GM12801 (cell line): ENCODE results near the gene WEE2.

ENCODE experiments used
- TF ChIP-seq, protein P1 (sequence below): IDR thresholded peaks from one replicate; pipeline ENCODE4 v1.5.1; 2011; ENCODE audit warnings: control low read depth; ENCODE audit not compliant: insufficient read length; ENCODE audit errors: extremely low read depth

Gene WEE2

DNA sequence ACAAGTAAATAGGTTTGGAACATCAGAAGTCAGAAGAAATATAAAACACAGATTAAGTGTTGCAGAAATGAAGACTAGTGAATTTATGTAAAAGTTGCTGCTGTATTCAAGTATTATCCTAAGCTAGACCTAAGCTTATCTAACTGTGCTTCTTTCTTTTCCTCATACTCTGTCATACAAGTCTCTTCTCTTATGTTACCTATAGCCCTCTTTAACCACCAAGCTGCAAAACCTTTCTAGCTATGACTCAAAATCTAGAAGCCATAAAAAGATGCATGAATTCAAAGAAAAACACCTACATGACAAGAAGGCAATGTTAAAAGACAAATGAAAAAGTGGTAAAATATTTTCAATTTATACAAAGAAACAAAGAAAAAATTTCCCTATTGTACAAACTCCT, 29.1 kb upstream of the WEE2 start:
- TF ChIP-seq, protein P1, sequence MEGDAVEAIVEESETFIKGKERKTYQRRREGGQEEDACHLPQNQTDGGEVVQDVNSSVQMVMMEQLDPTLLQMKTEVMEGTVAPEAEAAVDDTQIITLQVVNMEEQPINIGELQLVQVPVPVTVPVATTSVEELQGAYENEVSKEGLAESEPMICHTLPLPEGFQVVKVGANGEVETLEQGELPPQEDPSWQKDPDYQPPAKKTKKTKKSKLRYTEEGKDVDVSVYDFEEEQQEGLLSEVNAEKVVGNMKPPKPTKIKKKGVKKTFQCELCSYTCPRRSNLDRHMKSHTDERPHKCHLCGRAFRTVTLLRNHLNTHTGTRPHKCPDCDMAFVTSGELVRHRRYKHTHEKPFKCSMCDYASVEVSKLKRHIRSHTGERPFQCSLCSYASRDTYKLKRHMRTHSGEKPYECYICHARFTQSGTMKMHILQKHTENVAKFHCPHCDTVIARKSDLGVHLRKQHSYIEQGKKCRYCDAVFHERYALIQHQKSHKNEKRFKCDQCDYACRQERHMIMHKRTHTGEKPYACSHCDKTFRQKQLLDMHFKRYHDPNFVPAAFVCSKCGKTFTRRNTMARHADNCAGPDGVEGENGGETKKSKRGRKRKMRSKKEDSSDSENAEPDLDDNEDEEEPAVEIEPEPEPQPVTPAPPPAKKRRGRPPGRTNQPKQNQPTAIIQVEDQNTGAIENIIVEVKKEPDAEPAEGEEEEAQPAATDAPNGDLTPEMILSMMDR: no peak

DNA sequence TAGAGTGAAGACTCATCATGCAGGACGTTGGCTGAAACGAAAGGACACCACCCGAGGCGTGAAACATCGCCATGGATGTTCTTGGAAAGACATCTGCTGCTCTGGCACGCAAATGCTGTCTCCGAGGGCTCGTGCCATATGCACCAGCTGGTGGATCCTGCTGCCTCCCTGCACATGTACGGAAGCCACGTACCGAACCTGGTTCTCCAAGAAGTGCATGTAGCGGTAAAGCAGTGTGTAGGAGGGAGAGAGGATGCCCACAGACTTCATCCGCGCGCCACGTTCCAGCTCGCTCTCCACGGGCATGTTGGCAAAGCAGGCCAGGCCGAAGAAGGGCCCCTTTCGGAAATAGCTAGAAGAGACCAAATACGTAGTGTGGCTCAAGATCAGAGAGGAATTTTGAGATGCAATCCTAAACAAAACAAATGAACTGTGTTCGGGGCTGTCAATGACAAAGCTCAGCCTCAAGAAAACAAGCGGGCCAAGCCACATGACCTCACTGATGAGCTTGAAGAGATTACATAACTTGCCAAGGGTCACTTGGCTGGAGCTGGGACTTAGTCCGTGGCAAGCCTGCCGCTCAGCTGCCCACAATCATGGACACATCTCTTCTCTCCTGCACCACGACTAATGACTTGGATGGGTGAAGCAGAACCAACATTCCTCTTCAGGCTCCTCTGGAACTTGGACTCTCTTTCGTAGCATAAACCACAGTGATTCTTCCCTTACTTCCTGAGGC, 22.7 kb upstream of the WEE2 start:
- TF ChIP-seq, protein P1: no peak

DNA sequence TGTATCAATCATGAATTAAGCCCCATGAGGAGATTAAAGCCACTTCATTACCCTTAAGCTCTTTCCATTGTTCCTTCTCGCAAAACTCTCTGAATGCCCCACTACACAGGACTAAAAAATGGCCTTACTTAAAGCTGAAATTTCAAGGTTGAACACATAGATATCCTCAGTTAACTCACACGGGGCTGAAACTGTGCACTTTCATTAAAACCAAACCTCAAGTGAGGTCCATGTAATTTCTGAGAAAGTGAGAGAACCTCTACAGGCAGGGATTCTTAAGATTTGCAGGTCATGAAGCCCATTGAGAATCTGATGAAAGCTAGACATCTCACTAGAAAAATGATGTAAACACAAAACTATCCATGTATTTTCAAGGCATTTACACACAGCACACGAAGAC, 22.1 kb upstream of the WEE2 start:
- TF ChIP-seq, protein P1: no peak

DNA sequence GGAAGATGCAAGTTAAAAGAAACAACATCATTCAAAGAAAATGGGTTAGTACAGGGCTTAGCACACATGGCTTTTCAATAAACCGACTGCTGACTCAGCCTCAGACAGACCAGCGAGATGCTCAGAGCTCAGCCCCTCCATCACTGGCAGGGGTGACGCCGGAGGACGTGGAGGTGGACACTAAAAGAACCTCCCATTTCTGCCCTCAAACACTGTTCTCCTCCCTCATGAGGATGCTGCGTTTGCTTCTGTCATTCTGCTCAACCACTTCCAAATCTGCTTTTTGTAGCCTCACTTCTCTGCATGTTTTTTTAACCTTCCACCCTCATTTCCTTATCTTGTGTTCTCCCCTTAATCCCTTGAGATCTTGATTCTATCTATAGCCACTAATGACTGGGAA, 21.5 kb upstream of the WEE2 start:
- TF ChIP-seq, protein P1: no peak

DNA sequence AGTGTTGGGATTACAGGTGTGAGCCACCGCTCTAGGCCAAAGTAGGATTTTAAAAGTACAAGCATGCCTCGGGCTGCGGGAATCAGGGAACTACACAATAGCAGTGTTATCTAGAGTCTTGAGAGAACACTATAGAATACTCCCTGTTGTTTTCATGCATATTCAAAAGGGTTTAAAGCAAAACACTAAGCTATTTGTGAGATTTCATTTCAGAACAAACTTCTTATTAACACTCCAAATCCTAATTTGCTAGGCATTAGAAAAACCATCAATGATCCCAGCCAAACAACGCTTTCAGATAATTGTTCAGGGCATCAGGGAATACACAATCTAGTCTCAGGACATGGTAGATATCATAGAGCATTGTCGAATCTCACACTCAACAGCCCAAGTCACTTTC, 20.1 kb upstream of the WEE2 start:
- TF ChIP-seq, protein P1: no peak

DNA sequence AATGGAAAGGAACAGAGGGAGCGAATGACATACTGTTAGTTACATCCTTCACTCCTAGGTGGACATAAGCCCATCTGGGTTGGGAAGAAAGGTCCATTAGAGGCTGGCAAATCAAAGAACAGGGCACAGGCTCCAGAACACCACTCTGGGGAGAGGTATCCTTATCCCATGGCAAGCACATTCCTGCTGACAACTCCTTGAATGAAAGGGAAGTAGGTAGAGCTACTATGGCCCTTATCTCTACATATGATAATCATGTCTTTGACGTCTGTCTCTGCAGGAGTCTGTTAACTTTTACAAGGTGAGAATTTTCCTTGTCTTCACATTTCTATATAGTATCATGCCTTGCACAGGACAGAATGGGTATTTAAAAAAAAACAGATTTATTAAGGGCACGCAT, 16.6 kb upstream of the WEE2 start:
- TF ChIP-seq, protein P1: no peak

DNA sequence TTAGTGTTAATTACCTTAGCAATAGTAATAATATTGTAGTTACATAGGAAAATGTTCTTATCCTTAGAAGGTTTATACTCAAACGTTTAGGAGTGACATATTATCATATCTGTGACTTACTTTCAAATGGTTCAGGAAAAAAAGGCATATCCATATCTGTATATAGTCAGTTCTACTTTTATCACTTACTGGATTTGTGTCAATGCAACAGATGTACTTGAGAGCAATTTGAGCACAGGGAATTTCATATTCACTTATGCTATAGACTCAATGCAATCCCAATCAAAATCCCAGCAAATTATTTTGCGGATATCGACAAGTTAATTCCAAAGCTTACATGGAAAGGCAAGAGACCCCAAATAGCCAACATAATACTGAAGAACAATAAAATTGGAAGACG, 16.2 kb upstream of the WEE2 start:
- TF ChIP-seq, protein P1: no peak
